HepG2 (cell line): Measurements from ENCODE around the gene ST6GALNAC2. TPM values are rescaled to one million over a fixed set of nuclear protein-coding genes. Genes with fewer than 3 reads are reported as not detected.
A peak's percentile ranks its signal among the peaks of the same experiment; 100 is the strongest.

Source experiments
- ARID2 ChIP-seq: sonication (generic); formaldehyde crosslinking; IDR thresholded peaks from 2 replicates; pipeline ENCODE4 v1.8.1; 2022; ENCODE audit warnings: mild to moderate bottlenecking, missing genetic modification reagents, borderline replicate concordance
- CENPT ChIP-seq: sonication (generic); formaldehyde crosslinking; IDR thresholded peaks from 2 replicates; pipeline ENCODE4 v1.8.0; 2022; ENCODE audit warnings: low read depth, mild to moderate bottlenecking, moderate library complexity, missing genetic modification reagents
- CHD4 ChIP-seq: fragments of 200-600 bp; sonication (generic); IDR thresholded peaks from 2 replicates; pipeline ENCODE4 v1.7.0; 2017; ENCODE audit warnings: mild to moderate bottlenecking, low read length, borderline replicate concordance
- DR1 ChIP-seq: sonication (generic); formaldehyde crosslinking; IDR thresholded peaks from 2 replicates; pipeline ENCODE4 v1.8.0; 2021; ENCODE audit warnings: mild to moderate bottlenecking, missing genetic modification reagents, inconsistent platforms
- HMG20A ChIP-seq: IDR thresholded peaks from 2 replicates; pipeline ENCODE4 v1.6.1; 2016; ENCODE audit warnings: borderline replicate concordance
- KAT2B ChIP-seq: fragments of 150-350 bp; IDR thresholded peaks from 2 replicates; pipeline ENCODE4 v1.6.1; 2014; ENCODE audit warnings: low read depth, low read length, borderline replicate concordance
- KDM2A ChIP-seq: sonication (generic); formaldehyde crosslinking; IDR thresholded peaks from 2 replicates; pipeline ENCODE4 v1.4.0; 2020; ENCODE audit warnings: low read depth, missing genetic modification reagents, borderline replicate concordance
- MTA3 ChIP-seq: sonication (generic); formaldehyde crosslinking; IDR thresholded peaks from 2 replicates; pipeline ENCODE4 v1.4.0; 2020; ENCODE audit warnings: missing genetic modification reagents
- NCOA1 ChIP-seq: sonication (generic); formaldehyde crosslinking; IDR thresholded peaks from 2 replicates; pipeline ENCODE4 v1.9.0; 2021; ENCODE audit warnings: missing genetic modification reagents
- RAD21 ChIP-seq: fragments of 450-650 bp; formaldehyde crosslinking; IDR thresholded peaks from 2 replicates; pipeline ENCODE4 v1.5.0; 2020; ENCODE audit warnings: mild to moderate bottlenecking
- RARA ChIP-seq: IDR thresholded peaks from 2 replicates; pipeline ENCODE4 v1.6.1; 2016; ENCODE audit warnings: missing genetic modification reagents, missing compliant biosample characterization
- RFX5 ChIP-seq: IDR thresholded peaks from 2 replicates; pipeline ENCODE4 v1.6.1; 2011; ENCODE audit warnings: low read depth, low read length, improper control_type of control experiment
- RNF2 ChIP-seq: fragments of 450-650 bp; conservative IDR thresholded peaks from 2 replicates; pipeline ENCODE4 v1.6.1; 2016; ENCODE audit warnings: low read depth
- THYN1 ChIP-seq: sonication (generic); formaldehyde crosslinking; IDR thresholded peaks from 2 replicates; pipeline ENCODE4 v1.8.1; 2023; ENCODE audit warnings: low read depth, mild to moderate bottlenecking, moderate library complexity, missing genetic modification reagents, borderline replicate concordance
- ZNF101 ChIP-seq: sonication (generic); formaldehyde crosslinking; IDR thresholded peaks from 2 replicates; pipeline ENCODE4 v1.4.0; 2020; ENCODE audit warnings: mild to moderate bottlenecking, low read depth, missing genetic modification reagents, borderline replicate concordance
- ZNF75D ChIP-seq: sonication (generic); formaldehyde crosslinking; IDR thresholded peaks from 2 replicates; pipeline ENCODE4 v1.8.1; 2023; ENCODE audit warnings: missing genetic modification reagents, mild to moderate bottlenecking, borderline replicate concordance
- ZSCAN12 ChIP-seq: sonication (generic); formaldehyde crosslinking; IDR thresholded peaks from 2 replicates; pipeline ENCODE4 v1.9.0; 2021; ENCODE audit warnings: mild to moderate bottlenecking, missing genetic modification reagents
- ZSCAN22 ChIP-seq: sonication (generic); formaldehyde crosslinking; IDR thresholded peaks from 2 replicates; pipeline ENCODE4 v1.4.0; 2020; ENCODE audit warnings: mild to moderate bottlenecking, missing genetic modification reagents
- polyA plus RNA-seq, 8 experiments: library from polyadenylated mRNA; depleted of rRNA in 3 of 8; stranded (reverse) in 7 of 8; unstranded in 1 of 8; fragments of >200 nt; fragmentation: Illumina TruSeq in 4 of 8; extraction: Trizol in 4 of 8; gene quantifications; 2 replicates each; pipeline versions ENCODE4 v1.2.1 to v1.2.3, GENCODE V29; 2011 to 2016; ENCODE audit warnings: low read depth in 4 of 8, missing spikeins in 1 of 8, mixed read lengths in 1 of 8; ENCODE audit not compliant: insufficient read depth in 1 of 8
- total RNA-seq, 5 experiments: library from RNA; depleted of rRNA; stranded (reverse); fragments of >200 nt; fragmentation: Illumina TruSeq; extraction: Trizol; gene quantifications; 2 replicates each; pipeline ENCODE4 v1.2.3, GENCODE V29; 2016; ENCODE audit warnings: low read depth in 1 of 5
- TF ChIP-seq, protein P1 (sequence below): sonication (generic); formaldehyde crosslinking; IDR thresholded peaks from 2 replicates; pipeline ENCODE4 v1.5.0; 2020; ENCODE audit warnings: mild to moderate bottlenecking, missing genetic modification reagents
- TF ChIP-seq, protein P2 (sequence below): sonication (generic); formaldehyde crosslinking; IDR thresholded peaks from 2 replicates; pipeline ENCODE4 v1.8.0; 2022; ENCODE audit warnings: missing genetic modification reagents, mild to moderate bottlenecking, borderline replicate concordance
- TF ChIP-seq, protein P3 (sequence below): sonication (generic); formaldehyde crosslinking; IDR thresholded peaks from 2 replicates; pipeline ENCODE4 v1.4.0; 2020; ENCODE audit warnings: mild to moderate bottlenecking, missing genetic modification reagents
- TF ChIP-seq, protein P4 (sequence below): sonication (generic); formaldehyde crosslinking; IDR thresholded peaks from 2 replicates; pipeline ENCODE4 v1.5.0; 2020; ENCODE audit warnings: missing genetic modification reagents
- TF ChIP-seq, protein P5 (sequence below): sonication (generic); formaldehyde crosslinking; IDR thresholded peaks from 2 replicates; pipeline ENCODE4 v1.8.1; 2022; ENCODE audit warnings: mild to moderate bottlenecking, missing genetic modification reagents

ST6GALNAC2 gene
- total and polyA plus RNA-seq, 2 of the 13 experiments (the other 11 are each of a cell fraction or from before 2014, with no cell fraction given), result 0.12 to 0.49 TPM

DNA sequence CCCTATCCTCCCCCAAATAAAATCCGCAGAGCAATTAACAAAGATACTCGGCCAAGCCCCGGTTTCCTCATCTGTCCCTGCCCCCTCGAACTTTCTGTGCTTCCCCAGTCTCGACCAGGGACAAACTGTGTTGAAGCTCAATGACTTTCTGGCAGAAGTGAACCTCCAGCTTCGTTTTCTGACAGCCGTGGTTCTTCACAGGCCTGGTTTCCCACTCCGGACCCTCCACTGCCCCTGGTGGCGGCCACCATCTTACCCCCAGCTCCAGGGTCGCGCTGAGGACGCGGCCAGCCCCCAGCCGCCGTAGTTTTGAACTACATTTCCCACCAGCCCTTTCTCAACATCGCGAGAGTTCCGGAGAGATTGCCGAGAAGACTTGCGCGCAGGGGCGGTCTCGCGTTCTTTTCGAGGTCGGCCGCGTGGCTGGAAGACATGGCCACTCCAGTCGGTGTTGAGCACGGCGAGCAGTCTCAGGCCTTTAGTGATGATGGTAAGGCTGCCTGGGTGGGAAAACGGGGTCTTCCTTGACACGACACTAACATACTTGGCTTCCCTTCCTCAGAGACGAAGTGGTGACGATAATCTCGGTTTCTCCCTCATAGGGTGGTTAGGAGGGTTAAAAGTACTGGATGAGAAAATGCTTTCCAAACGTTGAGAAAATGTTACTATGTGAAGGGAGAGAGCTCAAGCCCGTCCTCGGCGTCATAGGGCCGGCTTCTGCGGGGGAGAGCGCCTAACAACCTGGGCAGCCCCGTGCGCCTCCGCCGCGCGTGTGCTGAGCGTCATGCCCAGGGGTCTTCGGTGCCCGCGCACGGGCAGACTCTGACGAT, 28.1 kb downstream of the ST6GALNAC2 start (continued):
- no peak for TF ChIP-seq THYN1 (CRISPR knock-in tag)
- TF ChIP-seq ARID2 (CRISPR knock-in tag), result peak; percentile 18; the same call in 1 of the 2 replicates
- no peak; the same call in 1 of the 2 replicates for TF ChIP-seq NCOA1 (CRISPR knock-in tag)
- TF ChIP-seq DR1, result peak; percentile 98
- peak; percentile 92 for TF ChIP-seq RNF2
- TF ChIP-seq KAT2B, result no peak
- peak; percentile 88 for TF ChIP-seq RARA (CRISPR knock-in tag)
- TF ChIP-seq, protein P1, sequence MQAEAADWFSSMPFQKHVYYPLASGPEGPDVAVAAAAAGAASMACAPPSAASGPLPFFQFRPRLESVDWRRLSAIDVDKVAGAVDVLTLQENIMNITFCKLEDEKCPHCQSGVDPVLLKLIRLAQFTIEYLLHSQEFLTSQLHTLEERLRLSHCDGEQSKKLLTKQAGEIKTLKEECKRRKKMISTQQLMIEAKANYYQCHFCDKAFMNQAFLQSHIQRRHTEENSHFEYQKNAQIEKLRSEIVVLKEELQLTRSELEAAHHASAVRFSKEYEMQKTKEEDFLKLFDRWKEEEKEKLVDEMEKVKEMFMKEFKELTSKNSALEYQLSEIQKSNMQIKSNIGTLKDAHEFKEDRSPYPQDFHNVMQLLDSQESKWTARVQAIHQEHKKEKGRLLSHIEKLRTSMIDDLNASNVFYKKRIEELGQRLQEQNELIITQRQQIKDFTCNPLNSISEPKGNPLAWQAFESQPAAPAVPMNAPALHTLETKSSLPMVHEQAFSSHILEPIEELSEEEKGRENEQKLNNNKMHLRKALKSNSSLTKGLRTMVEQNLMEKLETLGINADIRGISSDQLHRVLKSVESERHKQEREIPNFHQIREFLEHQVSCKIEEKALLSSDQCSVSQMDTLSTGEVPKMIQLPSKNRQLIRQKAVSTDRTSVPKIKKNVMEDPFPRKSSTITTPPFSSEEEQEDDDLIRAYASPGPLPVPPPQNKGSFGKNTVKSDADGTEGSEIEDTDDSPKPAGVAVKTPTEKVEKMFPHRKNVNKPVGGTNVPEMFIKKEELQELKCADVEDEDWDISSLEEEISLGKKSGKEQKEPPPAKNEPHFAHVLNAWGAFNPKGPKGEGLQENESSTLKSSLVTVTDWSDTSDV (CRISPR knock-in tag), result peak; percentile 29; the same call in 1 of the 2 replicates
- TF ChIP-seq ZNF101, result peak; percentile 93; the same call in 1 of the 2 replicates
- TF ChIP-seq, protein P2, sequence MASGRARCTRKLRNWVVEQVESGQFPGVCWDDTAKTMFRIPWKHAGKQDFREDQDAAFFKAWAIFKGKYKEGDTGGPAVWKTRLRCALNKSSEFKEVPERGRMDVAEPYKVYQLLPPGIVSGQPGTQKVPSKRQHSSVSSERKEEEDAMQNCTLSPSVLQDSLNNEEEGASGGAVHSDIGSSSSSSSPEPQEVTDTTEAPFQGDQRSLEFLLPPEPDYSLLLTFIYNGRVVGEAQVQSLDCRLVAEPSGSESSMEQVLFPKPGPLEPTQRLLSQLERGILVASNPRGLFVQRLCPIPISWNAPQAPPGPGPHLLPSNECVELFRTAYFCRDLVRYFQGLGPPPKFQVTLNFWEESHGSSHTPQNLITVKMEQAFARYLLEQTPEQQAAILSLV, result peak; percentile 22; the same call in 1 of the 2 replicates
- no peak for TF ChIP-seq CHD4
- TF ChIP-seq MTA3 (CRISPR knock-in tag), result no peak
- TF ChIP-seq RFX5, result no peak
- peak; percentile 93 for TF ChIP-seq KDM2A
- TF ChIP-seq, protein P3, sequence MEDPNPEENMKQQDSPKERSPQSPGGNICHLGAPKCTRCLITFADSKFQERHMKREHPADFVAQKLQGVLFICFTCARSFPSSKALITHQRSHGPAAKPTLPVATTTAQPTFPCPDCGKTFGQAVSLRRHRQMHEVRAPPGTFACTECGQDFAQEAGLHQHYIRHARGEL, result no peak
- TF ChIP-seq CENPT, result peak; percentile 42; the same call in 1 of the 2 replicates
- peak; percentile 64 for TF ChIP-seq RAD21
- no peak for TF ChIP-seq ZSCAN12 (CRISPR knock-in tag)
- peak; percentile 74; the same call in 1 of the 2 replicates for TF ChIP-seq ZSCAN22 (CRISPR knock-in tag)
- TF ChIP-seq, protein P4, sequence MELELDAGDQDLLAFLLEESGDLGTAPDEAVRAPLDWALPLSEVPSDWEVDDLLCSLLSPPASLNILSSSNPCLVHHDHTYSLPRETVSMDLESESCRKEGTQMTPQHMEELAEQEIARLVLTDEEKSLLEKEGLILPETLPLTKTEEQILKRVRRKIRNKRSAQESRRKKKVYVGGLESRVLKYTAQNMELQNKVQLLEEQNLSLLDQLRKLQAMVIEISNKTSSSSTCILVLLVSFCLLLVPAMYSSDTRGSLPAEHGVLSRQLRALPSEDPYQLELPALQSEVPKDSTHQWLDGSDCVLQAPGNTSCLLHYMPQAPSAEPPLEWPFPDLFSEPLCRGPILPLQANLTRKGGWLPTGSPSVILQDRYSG (CRISPR knock-in tag), result no peak
- TF ChIP-seq ZNF75D (CRISPR knock-in tag), result no peak; the same call in 1 of the 2 replicates
- 0 out of 2 replicates have a peak, but pooled peaks have one; percentile 43 for TF ChIP-seq HMG20A (CRISPR knock-in tag)
- TF ChIP-seq, protein P5, sequence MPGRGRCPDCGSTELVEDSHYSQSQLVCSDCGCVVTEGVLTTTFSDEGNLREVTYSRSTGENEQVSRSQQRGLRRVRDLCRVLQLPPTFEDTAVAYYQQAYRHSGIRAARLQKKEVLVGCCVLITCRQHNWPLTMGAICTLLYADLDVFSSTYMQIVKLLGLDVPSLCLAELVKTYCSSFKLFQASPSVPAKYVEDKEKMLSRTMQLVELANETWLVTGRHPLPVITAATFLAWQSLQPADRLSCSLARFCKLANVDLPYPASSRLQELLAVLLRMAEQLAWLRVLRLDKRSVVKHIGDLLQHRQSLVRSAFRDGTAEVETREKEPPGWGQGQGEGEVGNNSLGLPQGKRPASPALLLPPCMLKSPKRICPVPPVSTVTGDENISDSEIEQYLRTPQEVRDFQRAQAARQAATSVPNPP (CRISPR knock-in tag), result peak; percentile 91
